22Rv1 (cell line): ENCODE measurements around the gene PRKAA2.

Source experiments
- H3K27ac ChIP-seq: fragments of 450-650 bp; 2 replicates; pipeline ENCODE4 v1.5.1; 2017
- CTCF ChIP-seq: fragments of 450-650 bp; IDR thresholded peaks from 2 replicates; pipeline ENCODE4 v1.5.1; 2017; ENCODE audit warnings: mild to moderate bottlenecking
- ZFX ChIP-seq: fragments of 450-650 bp; IDR thresholded peaks from 2 replicates; pipeline ENCODE4 v1.6.1; 2017; ENCODE audit warnings: antibody characterized with exemption, borderline replicate concordance

The PRKAA2 gene

GRCh38 chr1:56719171-56719570, 74.1 kb downstream of the PRKAA2 start:
- H3K27ac ChIP-seq: no peak overlapping the region
- TF ChIP-seq CTCF (no peak), ZFX (no peak)

GRCh38 chr1:56726706-56727105, 81.6 kb downstream of the PRKAA2 start:
- TF ChIP-seq CTCF (no peak), ZFX (no peak)
- H3K27ac ChIP-seq: no peak overlapping the region

- TF ChIP-seq CTCF (no peak), ZFX (no peak)
- H3K27ac ChIP-seq: no peak overlapping the region
Measured at GRCh38 chr1:56728964-56729363, 83.8 kb downstream of the PRKAA2 start.

- no peak overlapping the region for H3K27ac ChIP-seq
- no peak for TF ChIP-seq CTCF
- no peak for TF ChIP-seq ZFX
Measured at GRCh38 chr1:56745231-56745630, 100.1 kb downstream of the PRKAA2 start.

- H3K27ac ChIP-seq: no peak overlapping the region
- TF ChIP-seq ZFX: no peak
- no peak for TF ChIP-seq CTCF
Measured at GRCh38 chr1:56754708-56755479, 109.8 kb downstream of the PRKAA2 start.

GRCh38 chr1:56755911-56756310, 110.8 kb downstream of the PRKAA2 start:
- no peak overlapping the region for H3K27ac ChIP-seq

More at GRCh38 chr1:56755911-56756310, 110.8 kb downstream of the PRKAA2 start:
- TF ChIP-seq ZFX (no peak), CTCF (no peak)
